GM12872 (cell line): ENCODE results near the gene CAPN12.

Experiments used
- CTCF ChIP-seq: IDR thresholded peaks from 3 replicates; pipeline ENCODE4 v1.5.1; 2011; ENCODE audit warnings: low read depth, mild to moderate bottlenecking, low read length, moderate library complexity; ENCODE audit not compliant: insufficient read depth

CAPN12 gene

DNA sequence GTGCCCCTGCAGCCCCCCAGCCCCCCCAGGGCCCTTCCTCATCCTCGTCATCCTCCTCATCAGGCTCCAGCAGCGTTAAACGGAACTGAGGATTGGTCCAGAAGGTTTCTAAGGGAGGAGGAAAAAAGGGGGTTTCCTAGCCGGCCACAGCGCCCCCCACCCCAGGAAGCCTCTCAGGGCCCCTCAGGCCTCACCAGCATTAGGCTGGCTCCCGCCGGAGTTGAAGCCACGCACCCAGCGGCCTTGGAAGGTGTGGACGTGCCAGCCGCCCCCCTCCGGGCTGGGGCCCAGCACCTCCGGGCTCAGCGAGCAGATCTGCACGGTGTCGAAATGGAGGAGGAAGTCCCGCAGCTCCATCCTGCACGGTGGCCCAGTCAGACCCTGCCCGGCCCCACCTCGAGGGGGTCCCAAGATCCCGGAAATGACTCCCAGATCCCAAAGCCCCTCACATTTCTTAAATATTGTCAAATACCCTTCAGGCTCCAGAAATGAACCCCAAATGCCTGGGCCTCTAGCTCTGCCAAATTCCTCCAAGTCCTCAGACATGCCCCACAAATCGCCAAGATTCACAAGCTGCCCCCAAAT, 6.9 kb downstream of the CAPN12 start:
- no peak for TF ChIP-seq CTCF

- no peak for TF ChIP-seq CTCF
Observed at GRCh38 chr19:38736413-38737280, 7.6 kb downstream of the CAPN12 start.

DNA sequence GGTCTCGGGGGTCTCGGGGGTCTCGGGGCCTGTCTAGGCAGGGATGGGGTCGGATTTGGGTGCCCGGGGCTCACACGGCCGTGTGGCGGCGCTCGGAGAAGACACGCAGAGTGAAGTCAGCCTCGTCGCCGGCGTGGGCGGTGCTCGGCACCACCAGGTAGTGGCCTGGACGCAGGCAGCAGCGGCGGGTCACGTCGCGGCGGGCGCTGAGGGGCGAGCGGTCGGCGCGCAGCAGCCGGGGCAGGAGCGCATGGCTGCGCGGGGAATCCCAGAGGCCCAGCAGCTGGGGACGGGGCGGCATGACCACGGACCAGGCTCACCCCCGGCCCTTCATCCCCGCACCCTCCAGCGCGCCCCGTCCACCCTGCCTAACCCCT, 8.2 kb downstream of the CAPN12 start:
- no peak for TF ChIP-seq CTCF

- no peak for TF ChIP-seq CTCF
Observed at GRCh38 chr19:38735257-38735686, 9.0 kb downstream of the CAPN12 start.

GRCh38 chr19:38734426-38735256, 9.6 kb downstream of the CAPN12 start:
- no peak for TF ChIP-seq CTCF

- TF ChIP-seq CTCF, result no peak
Observed at GRCh38 chr19:38734176-38734425, 10.2 kb downstream of the CAPN12 start.

DNA sequence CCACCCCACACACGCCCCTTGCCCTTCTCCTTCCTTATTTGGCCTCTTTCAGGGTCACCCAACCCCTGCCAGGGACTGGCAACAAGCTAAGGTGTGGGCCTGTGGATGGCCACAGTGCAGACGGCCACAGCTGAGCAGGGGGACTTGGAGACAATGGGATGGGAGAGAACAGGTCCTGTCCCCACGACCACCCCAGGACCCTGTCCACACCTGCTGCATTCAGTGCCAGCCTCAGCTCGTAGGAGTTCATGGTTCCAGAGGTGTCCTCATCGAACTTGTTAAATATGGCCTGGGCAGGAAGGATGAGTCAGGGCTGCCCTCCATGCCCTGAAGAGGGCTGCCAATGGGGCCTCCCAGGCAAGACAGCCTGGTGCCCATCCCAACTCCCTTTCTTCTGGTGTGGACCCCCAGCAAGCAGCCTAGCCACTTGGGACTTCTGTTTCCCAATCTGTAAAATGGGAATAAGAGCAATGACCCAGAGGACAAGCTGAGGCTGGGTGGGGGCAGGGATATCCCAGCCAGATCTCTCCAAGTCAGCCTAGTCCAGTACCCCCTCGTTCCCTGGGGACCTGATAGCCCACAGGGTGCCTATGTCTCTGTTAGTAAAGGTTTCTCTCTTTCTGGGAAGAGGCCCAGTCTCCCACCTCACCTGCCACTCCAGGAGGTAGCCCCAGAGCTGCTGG, 10.6 kb downstream of the CAPN12 start:
- TF ChIP-seq CTCF, result no peak
